NCI-H146 treated with DMSO at 0.1 percent for 48 hours (cell line): Measurements from ENCODE around the gene ADAMTS10.
"Not testable (repeated sequence)": the region's sequence is repeated elsewhere in the genome, so short reads cannot be mapped to it uniquely, and the experiment has no call there.

Experiments used
- DNase-seq: peaks from one replicate; lab custom pipeline; 2025; ENCODE audit not compliant: unreplicated experiment; lab: John Stamatoyannopoulos, UW

The ADAMTS10 gene

GRCh38 chr19:8595651-8596050 is 14.9 kb downstream of the ADAMTS10 start:
- no peak for DNase-seq

GRCh38 chr19:8593931-8594330 is 16.6 kb downstream of the ADAMTS10 start:
- DNase-seq = no peak

GRCh38 chr19:8592231-8593009 is 18.1 kb downstream of the ADAMTS10 start:
- no peak for DNase-seq

GRCh38 chr19:8589177-8589714 is 21.3 kb downstream of the ADAMTS10 start:
- DNase-seq = no peak

GRCh38 chr19:8585894-8586750 is 24.4 kb downstream of the ADAMTS10 start:
- no peak for DNase-seq

DNA sequence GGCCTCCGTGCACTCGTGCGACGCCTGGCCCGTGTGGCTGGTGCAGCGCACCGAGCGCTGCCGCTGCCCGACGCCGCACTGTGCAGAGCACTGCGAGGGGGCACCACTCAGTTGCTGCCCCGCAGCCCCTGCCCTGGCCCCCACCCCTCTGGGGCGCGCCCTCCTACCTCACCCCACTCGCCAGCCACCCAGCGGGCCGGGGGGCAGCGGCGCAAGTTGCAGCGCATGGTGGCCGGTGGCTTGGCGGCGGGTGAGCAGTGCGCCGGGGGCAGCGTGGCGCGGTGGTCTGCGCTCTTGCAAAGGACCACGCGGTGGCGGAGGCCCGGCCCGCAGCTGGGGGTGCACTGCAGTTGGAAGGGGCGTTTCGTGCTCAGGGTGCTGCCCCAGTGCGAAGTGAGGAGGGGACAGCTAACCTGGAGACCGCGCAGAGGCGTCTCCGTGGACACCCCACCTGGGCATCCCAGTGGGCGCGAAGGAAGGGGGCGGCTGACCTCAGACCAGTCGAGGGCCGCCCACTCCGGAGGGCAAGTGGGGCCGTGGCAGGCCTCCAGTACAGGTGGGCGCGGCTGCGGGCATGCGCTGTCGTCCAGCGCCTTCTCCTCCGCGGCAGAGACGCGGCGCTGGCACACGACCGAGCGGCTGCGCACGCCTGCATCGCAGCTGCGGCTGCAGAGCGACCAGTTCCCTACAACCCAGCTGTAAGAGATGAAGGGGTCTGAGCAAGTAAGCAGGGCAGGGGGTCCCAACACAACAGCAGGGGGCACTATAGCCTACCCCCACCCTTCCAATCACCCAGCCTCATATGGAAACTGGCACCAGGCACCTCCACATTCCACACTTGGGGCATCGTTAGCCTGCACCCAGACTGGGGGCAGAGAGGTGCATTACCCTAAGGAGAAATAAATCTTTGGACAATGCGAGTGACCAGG is 25.3 kb downstream of the ADAMTS10 start:
- no peak for DNase-seq

- DNase-seq = peak; percentile 10
Measured at GRCh38 chr19:8580710-8581281, 29.7 kb downstream of the ADAMTS10 start.

- DNase-seq = no peak
Measured at GRCh38 chr19:8578642-8579265, 31.8 kb downstream of the ADAMTS10 start.

DNA sequence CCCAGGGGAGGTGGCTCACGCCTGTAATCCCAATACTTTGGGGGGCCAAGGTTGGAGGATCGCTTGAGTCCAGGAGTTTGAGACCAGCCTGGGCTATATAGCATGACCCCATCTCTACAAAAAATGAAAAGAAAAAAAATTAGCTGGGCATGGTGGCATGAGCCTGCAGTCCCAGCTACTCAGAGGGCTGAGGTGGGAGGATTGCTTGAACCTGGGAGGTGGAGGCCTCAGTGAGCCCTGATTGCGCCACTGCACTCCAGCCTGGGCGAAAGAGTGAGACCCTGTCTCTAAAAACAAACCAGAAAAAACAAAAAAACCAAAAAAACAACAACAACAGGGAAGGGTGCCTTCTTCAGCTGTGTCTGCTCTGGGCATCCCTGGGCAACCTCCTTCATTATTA is 32.8 kb downstream of the ADAMTS10 start:
- no peak for DNase-seq

GRCh38 chr19:8577247-8577646 is 33.3 kb downstream of the ADAMTS10 start, which contains the start of gene MYO1F:
Gene MYO1F (minus strand): TSS chr19:8577442. CDS start chr19:8577309, 133 bp downstream.
- DNase-seq = no peak

DNA sequence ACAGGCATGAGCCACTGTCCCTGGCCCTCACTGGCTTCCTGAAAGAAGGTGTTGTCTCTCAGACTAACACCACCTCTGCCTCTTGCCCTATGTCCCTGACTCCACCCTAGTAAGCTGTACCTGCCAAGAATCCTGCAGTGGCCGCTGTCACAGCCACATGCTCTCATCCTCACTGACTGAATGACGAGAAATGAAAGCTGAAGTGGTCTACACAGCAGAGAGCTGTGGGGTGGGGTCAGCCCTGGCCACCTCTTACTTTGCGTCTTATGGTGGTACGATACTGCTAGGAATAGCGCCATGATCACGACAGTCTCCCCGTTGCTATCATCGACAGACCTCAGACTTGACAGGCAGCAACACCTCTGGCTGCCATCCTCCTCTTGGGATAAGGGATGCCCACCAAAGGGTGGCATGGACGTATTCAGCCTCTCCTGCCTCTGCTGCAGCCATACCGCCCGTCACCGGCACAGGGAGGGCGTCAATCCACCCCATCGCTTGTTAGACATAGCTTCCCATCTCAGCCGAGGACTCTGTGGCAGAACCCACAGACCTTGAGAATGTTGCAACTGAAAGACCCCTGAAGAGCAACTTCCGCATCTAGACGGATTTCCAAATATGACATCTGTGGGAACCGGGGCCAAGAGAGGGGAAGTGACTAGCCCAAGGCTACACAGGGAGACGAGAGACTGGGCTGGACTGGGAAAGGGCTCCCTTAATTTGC is 34.1 kb downstream of the ADAMTS10 start:
- DNase-seq = no peak

- DNase-seq = no peak
Measured at GRCh38 chr19:8575467-8575997, 35.0 kb downstream of the ADAMTS10 start.

DNA sequence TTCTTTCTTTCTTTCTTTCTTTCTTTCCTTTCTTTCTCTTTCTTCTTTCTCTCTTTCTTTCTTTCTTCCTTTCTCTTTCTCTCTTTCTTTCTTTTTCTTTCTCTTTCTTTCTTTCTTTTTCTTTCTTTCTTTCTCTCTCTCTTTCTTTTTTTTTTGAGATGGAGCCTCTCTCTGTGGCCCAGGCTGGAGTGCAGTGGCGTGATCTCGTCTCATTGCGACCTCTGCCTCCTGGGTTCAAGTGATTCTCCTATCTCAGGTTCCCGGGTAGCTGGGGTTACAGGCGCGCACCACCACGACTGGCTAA is 35.9 kb downstream of the ADAMTS10 start:
- DNase-seq = not testable (repeated sequence)

DNA sequence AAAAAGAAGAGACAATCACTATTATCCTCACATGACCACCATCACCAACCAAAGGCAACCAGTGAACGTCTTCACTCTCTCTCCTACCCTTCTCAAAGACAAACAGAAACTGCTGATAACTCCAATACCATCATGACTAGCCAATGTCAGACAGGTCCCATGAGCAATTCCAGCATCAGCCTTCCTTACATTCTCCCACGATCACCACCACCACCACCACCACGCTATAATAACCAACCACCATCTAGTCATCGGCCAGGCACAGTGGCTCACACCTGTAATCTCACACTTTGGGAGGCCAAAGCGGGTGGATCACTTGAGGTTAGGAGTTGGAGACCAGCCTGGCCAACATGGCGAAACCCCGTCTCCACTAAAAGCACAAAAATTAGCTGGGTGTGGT is 37.2 kb downstream of the ADAMTS10 start:
- no peak for DNase-seq

- no peak for DNase-seq
Measured at GRCh38 chr19:8571006-8571411, 39.5 kb downstream of the ADAMTS10 start.

DNA sequence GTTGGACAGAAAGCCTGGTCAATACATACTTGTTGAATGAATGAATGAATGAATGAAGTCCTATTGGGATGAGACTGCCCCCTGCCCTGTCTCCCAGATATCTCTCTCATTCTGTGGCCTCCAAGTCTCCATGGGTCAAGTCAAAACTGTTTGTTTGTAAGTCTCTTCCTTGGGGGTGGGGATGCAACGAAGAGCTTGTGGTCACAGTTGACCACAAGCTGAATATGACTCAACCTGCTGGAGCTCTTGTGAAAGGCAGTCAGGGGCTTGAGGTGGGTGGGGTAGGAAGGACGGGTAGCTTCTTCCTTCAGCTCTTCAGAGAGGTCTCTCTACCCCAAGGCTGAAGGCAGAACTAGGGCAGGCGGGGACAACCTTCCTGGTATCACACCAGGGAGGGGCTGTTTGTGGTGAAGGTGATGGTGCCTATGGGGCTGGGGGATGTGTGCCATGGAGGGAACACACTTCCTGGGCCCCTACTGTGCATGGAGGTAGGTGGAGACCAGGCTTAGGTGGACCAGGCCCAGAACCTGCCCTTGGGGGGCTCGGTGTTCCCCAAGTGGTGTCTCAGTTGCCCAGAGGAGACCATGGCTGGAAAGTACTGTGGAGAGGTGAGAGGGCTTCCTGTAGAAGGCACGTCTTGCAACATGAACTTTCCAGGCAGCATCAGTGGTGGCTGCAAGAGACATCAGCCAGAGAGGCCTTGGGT is 41.3 kb downstream of the ADAMTS10 start:
- no peak for DNase-seq

- DNase-seq = no peak
Measured at GRCh38 chr19:8567522-8568172, 42.9 kb downstream of the ADAMTS10 start.

DNA sequence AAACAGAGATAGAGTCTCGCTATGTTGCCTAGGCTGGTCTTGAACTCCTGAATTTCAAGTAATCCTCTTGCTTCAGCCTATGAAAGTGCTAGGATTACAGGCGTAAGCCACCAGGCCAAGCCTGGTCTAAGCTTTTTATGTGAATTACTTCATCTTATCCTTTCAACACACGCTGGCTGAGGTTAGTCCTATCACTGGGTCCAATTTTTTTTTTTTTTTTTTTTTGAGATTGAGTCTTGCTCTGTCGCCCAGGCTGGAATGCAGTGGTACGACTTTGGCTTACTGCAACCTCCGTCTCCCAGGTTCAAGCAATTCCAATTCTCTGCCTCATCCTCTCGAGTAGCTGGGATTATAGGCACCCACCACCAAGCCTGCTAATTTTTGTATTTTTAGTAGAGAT is 43.7 kb downstream of the ADAMTS10 start:
- no peak for DNase-seq
